Middle frontal gyrus (tissue), 1 donor: ENCODE results near the gene TBX21.
"Not testable (repeated sequence)": the region's sequence is repeated elsewhere in the genome, so short reads cannot be mapped to it uniquely, and the experiment has no call there.

Experiments
- DNase-seq: peaks from one replicate; pipeline ENCODE4 v3.0.0-alpha.2; 2015; ENCODE audit warnings: low spot score; ENCODE audit errors: extremely low spot score

The TBX21 gene

DNA sequence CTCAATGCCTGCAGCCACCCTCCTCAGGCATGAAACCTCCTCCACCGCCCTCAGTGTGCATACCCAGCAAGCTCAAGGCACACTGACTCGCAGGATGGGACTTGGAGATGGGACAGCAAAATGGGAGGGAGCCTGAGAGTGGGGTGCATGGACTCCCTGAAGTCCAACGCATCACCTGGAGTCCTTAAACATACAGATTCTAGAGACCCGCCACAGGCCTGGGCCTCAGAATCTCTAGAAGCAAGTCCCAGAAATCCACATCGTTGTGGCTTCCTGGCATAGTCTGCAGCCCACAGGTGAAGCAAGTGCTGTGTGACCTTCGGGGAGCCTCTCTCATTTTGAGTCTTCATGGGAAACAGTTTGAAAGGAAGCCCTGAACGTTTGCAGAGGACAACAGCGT, 3.6 kb upstream of the TBX21 start:
- DNase-seq, result no peak

DNA sequence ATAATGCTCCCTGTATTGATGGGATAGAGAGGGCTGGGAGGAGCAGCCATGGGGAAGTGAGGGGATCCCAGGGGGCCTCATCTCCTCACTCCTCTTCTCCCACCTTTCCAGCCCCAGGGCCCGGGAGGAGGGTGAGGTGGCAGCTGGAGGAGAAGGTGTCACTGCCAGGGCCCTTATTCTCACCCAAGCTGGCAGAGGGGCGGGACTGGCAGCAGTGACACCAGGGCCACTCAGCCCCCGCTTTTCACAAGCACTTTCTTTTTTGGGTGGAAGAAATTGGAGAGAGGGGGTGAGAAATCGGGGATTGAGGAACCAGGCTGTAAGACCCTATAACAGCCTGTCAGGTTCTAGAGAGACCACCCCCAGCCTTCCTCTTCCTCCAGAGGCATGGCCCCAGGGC, 2.4 kb upstream of the TBX21 start:
- DNase-seq, result no peak

DNA sequence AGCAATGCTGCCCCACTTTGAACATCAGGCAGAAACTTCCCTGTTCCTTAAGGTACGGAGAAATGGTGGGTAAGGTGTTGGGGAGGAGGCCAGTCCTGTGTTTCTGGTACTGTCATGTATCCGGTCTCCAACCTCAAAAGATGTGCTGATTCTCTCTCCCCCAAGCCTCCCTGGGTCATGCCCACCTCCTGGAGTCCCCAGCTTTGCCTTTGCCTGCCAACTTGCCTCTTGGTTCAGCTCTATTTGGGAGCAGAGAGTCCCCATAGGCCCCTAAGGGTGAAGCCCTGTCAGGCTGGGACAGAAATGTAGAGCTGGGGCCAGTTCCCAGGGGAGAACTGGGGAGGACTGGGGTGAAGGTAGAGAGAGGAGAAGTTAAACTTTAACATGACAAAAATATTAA, 1.6 kb upstream of the TBX21 start:
- DNase-seq, result no peak

DNA sequence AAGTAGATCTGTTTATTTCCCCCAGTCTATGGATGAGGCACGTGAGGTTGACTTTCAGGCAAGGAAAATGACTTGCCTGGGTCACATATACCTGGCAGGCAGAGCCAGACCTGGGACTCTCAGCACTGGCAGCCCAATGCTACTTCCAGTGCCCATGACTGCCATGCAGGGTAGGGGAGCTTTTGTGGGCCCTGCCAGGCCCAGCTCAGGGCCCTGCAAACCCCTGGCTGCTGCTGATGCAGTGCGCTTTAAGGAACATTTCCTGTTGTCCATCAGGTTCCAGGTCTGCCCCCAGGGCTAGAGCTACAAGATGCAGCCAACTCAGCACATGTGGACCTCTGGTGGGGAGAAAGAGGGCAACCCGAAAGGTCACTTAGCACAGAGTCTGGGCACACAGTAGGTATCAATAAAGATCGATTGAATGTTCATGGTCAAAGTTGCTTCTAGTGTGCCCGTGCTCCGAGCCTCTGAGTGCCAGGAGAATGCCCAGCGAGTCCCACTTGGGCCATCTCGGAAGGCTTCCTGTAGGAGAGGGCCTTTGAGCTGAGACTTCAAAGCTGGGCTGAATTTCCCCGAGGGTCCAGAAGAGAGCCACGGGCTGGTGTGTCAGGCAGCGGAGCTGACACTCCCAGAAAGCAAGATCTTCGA, 513 bp upstream of the TBX21 start:
- no peak for DNase-seq

DNA sequence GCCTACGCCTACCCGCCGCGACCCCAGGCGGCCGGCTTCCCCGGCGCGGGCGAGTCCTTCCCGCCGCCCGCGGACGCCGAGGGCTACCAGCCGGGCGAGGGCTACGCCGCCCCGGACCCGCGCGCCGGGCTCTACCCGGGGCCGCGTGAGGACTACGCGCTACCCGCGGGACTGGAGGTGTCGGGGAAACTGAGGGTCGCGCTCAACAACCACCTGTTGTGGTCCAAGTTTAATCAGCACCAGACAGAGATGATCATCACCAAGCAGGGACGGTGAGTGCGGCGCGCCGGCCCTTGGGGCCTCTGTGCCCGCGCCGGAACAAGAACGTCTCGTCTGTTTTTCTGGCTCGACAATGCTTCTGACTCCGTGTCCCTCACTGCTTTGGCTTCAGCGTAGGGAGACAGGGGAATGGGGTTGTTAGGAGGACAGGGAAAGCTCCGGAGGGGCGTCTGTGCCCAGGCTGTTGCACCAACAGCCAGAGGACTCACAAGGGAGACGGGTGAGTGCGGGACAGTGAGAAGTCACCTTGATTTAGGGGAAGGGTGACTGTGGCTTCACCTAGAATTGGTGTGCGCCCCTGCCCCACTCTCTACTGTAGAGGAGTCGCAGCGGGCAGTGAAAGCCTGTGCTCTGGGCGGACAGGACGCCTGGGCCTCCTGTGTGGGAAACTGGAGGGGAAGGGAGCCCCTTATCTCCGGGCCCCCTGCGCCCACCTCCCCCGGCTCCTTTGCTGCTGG, 806 bp downstream of the TBX21 start:
- no peak for DNase-seq

DNA sequence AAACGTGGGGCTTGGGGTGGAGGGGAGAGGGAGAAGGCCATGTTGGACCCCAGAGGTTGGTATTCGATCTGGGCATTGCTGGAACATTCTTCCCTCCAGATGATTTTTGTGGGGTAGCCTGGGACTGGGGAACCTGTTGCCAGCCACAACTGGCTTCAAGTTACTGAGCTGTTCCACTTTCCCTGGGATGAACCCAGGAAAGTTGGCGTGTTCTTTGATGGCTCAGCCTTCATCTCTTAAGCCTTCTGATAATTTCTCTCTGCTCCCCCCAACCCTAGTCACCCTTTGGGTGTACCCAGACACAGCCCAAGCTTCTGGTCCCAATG, 2.1 kb downstream of the TBX21 start:
- DNase-seq, result no peak

DNA sequence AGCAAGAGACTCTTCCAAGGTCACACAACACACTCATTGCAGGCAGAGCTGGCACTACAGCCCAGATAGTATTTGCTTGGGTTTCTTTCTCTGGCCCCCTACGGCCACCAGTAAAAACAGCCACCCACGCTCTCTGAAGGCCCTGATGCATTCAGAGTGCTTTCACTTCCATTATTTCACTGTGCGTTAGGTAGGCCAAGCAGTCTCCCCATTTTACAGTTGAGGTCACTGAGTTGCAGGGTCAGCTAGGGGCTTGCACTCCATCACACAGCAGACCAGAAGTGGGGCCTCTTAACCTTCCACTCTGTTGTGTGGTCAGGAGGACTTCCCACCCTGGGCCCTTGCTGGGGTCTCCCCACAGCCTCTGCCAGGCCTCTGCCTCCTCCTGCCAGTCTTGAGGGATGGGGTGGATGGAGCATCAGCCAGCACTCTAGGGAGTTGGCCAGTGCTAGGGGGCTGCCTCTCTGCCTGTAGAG, 2.5 kb downstream of the TBX21 start:
- no peak for DNase-seq

DNA sequence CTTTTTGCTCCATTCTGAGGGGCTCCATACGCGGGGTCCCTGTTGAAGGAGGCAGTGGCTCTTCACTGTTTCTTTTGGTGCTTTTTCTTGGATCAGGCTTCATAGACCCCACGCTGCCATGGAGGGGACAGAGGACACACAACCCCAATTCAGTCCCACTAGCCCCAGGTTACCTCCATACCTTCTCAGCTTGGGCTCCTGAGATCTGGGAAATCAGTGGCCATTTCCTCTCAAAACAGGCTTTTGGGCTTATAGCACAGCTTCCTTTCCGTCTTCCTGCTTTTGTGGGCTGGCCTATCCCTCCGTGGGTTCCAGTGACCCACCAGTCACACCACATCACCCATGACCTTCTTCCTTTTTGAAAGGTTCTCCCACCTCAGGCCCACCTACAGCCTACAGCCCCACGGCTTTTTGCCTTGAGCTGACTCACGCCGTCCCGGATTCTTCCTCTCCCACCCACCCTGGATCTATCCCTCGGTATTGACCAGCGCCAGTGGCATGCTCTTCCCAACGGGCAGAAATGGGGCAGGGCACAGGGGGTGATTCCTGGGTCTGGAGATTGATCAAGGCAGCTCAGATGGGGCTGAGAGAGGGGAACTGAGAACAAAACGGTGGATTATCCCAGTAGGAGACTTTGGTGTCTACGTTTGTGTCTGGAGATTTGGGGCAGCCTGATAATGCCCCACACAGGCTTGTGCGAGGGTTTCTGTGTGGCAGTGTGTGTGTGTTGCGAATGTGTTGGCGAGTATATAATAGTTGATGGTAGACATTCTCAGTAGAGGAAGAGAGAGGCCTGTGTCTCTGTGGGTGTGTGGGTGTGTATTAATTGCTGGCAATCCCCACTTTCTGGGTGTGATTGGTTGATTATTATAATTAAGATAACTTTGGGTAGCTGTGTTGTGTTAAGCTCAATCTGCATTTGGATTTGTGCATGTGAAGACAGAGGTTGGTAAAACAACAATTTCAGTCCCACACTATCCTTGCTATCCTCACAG, 3.8 kb downstream of the TBX21 start:
- DNase-seq, result no peak

DNA sequence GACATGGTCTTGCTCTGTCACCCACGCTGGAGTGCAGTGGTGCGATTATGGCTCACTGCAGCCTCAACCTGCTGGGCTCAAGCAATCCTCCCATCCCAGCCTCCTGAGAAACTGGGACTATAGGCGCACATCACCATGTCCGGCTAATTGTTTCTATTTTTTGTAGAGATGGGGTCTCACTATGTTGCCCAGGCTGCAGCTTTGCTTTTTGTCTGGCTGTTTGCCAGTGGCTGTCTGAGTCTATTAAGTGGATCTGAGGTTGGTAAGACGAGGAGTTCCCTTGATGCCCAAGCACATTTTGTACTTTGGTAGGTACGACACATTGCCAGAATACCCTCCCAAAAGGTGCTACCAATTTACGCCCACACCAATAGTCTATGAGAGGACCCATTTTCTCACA, 5.1 kb downstream of the TBX21 start:
- DNase-seq, result no peak

DNA sequence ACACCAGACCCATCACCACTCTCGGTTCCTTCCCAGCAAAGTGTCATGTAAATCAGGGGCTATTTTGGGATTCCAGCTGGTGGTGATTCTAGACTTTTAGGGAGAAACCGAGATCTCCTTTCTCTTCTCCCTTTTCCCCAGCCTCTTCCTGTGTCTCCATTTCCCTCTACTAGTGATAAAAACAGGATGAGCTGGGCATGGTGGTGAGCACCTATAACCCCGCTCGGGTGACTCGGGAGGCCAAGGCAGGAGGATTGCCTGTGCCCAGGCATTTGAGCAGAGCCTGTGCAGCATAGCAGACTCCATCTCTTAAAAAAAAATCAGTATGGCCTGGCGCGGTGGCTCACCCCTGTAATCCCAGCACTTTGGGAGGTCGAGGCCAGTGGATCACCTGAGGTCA, 6.1 kb downstream of the TBX21 start:
- DNase-seq, result no peak

DNA sequence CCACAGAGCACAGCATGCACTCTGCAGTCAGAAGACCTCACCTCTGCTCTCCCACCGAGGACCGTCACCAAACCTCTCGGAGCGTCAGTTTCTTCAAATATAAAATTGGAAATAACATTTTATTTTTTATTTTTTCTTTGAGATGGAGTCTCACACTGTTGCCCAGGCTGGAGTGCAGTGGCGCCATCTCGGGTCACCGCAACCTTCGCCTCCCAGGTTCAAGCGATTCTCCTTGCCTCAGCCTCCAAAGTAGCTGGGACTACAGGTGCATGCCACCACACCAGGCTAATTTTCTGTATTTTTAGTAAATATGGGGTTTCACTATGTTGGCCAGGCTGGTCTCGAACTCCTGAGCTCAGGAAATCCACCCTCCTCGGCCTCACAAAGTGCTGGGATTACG, 6.9 kb downstream of the TBX21 start:
- DNase-seq, result not testable (repeated sequence)

DNA sequence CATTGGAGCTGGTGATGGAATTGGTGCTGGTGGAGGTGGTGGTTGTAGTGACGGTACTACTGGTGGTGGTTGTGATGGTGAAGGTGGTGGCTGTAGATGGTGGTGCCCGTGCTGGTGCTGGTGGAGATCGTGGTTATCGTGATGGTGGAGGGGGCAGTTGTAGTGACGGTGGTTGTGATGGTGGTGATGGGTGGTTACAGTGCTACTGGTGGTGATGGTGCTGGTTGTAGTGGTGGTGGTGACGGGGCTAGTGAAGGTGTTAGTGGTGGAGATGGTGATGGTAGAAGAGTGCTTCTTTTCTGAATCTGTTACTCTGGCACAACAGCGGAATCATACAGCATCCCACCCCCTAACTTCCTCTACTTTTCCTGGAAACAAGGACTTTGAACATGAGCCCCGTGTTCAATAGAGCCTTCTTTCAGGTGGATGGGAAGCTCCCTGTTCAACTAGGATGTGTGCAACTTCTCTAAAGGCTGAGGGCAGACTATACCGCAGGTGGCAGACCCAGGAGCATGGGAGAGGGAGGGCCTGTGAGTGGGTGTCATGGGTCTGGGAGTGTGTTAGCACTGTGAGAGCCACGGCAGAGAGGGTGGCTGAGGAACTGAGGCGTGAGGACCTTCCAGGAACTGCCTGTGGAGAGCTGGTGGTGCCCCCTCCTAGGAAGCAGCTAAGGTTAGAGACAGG, 8.2 kb downstream of the TBX21 start:
- DNase-seq, result no peak

DNA sequence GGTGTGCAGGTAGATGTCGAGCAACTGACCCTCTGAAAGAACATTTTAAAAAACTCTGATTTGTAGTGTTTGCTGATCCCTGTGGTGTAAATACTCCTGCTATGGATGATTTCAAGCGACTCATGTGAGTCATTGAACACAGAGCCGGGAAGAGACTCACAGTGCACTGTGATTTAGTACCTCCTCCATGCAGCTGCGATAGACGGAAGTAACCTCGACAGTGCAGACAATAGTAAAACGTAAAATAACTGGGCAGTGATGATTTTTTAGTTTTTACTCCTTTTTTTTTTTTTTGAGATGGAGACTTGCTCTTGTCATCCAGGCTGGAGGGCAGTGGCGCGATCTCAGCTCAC, 8.7 kb downstream of the TBX21 start:
- no peak for DNase-seq

DNA sequence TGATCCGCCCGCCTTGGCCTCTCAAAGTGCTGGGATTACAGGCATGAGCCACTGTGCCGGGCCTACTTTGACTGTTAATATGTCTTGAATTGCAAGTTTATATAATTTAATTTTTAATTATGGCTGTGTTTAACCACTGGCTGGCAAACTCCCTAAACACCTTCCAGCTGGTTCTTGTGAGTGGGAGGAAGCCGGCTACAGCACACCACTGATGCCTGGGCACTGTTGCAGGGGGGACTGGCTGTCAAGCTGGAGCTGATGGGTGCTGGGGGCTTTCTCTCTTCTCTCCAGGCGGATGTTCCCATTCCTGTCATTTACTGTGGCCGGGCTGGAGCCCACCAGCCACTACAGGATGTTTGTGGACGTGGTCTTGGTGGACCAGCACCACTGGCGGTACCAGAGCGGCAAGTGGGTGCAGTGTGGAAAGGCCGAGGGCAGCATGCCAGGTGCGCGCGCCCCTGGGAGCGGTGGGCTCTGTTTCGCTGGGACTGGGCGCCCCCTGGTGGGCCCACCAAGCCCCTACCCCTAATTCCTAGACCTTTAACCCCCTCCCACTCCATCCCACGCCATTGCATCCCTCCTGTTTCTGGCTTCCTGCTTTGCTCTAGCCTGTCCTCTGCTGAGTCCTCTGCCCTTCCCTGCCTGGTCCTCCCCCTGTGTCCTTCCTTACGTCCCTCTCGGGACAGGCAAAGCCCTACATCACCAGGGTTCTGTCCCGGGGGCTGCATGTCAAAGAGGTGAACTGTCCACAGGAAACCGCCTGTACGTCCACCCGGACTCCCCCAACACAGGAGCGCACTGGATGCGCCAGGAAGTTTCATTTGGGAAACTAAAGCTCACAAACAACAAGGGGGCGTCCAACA, 9.5 kb downstream of the TBX21 start:
- DNase-seq, result no peak

DNA sequence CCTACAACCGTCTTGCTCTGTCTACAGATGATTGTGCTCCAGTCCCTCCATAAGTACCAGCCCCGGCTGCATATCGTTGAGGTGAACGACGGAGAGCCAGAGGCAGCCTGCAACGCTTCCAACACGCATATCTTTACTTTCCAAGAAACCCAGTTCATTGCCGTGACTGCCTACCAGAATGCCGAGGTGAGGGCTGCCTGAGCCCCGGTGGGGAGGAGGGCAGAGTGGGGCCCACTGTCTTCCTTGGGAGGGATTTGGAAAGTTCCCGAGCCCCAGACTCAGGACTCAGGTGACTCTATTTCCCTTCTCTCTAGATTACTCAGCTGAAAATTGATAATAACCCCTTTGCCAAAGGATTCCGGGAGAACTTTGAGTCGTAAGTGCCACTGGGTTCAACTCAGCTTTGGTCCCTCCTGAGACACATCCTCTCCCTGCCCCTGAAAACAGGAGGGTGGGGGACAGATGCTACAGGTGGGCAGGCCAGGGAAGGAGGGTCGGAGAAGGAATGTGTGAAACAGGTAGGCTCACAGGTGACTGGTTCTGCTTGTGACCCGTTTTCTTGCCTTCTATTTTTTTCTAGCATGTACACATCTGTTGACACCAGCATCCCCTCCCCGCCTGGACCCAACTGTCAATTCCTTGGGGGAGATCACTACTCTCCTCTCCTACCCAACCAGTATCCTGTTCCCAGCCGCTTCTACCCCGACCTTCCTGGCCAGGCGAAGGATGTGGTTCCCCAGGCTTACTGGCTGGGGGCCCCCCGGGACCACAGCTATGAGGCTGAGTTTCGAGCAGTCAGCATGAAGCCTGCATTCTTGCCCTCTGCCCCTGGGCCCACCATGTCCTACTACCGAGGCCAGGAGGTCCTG, 11.4 kb downstream of the TBX21 start:
- no peak for DNase-seq

DNA sequence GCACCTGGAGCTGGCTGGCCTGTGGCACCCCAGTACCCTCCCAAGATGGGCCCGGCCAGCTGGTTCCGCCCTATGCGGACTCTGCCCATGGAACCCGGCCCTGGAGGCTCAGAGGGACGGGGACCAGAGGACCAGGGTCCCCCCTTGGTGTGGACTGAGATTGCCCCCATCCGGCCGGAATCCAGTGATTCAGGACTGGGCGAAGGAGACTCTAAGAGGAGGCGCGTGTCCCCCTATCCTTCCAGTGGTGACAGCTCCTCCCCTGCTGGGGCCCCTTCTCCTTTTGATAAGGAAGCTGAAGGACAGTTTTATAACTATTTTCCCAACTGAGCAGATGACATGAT, 12.0 kb downstream of the TBX21 start:
- DNase-seq, result no peak

DNA sequence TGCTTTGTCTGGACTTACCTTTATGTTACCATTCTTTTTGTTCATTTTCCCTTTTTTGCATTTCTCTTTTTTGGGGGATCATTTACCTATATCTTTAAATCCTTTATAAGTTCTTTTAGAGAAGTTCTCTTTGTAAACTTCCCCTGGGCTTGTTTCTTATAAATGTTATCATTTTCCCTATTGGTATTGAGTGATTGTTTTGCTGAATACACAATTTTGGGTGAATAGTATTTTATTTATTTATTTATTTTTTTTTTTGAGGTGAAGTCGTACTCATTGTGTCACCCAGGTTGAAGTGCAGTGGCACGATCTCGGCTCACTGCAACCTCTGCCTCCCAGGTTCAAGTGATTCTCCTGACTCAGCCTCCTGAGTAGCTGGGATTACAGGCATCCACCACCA, 18.4 kb downstream of the TBX21 start:
- DNase-seq, result no peak

DNA sequence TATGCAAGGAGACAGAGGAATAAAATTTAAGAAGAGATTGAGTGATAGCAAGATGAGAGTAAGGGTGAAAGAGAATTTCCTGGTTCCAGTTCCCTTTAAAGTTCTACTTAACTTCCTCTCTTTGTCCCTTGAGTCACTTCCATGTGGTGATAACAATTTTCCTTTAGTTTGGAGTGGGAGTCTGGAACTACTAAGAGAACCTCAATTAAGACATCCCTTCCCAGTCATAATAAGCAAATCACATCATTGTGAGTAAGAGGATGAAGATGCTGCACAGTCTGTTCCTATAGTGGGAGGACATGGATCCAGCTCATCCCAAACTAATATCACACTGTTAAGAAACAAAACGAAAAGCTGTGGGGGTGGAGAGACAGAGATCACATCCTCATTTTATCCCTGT, 24.4 kb downstream of the TBX21 start:
- no peak for DNase-seq

DNA sequence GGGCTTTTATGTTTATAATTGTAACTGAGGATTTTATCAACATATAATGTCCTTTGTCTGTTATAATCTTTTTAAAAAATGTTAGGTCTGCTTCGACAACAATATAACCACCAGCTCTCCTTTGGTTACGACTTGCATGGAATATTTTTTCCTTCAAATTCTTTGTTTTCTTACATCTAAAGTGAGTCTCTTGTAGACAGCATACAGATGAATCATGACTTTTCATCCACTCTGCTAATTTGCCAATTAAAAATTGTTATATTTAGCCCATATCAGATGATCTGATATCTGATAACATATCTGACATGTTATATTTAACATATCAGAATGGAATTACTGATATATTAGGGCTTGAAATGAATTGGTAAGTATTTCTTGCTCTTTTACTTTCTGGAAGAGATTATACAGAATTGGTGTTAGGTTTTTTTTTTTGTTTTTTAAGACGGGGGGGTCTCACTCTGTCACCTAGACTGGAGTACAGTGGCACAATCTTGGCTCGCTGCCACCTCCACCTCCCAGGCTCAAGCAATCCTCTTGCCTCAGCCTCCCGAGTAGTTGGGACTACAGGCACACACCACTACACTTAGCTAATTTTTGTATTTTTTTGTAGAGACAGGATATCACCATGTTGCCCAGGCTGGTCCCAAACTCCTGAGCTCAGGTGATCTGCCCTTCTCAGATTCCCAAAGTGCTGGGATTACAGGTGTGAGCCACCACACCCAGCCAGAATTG, 27.5 kb downstream of the TBX21 start:
- DNase-seq, result no peak
